Tongue (tissue), 2 donors: ENCODE results near the gene PHKA2. TPM values are rescaled to one million over a fixed set of nuclear protein-coding genes. Genes with fewer than 3 reads are reported as not detected.

ENCODE experiments used
- DNase-seq: peaks from one replicate; pipeline ENCODE4 v3.0.0-alpha.2; 2015
- total RNA-seq: library from RNA; depleted of rRNA; stranded (reverse); fragments of >200 nt; gene quantifications from one replicate; pipeline ENCODE4 v1.2.3, GENCODE V29; 2014

PHKA2 gene
- total RNA-seq, 1 donor from 2014 or later, result 23.8 TPM

GRCh38 chrX:18889346-18890048, 94.4 kb downstream of the PHKA2 start:
- peak; percentile 40 for DNase-seq

GRCh38 chrX:18888281-18888680, 95.6 kb downstream of the PHKA2 start:
- DNase-seq, result no peak

- peak; percentile 82 for DNase-seq
These were observed 96.1 kb downstream of the PHKA2 start for GRCh38 chrX:18887825-18888212.

GRCh38 chrX:18887177-18887824, 96.6 kb downstream of the PHKA2 start:
- DNase-seq, result no peak

GRCh38 chrX:18886344-18887161, 97.4 kb downstream of the PHKA2 start:
- peak; percentile 77 for DNase-seq

GRCh38 chrX:18886005-18886343, 97.9 kb downstream of the PHKA2 start:
- DNase-seq, result no peak

- peak; percentile 46 for DNase-seq
These were observed 98.4 kb downstream of the PHKA2 start for GRCh38 chrX:18885328-18886004.

GRCh38 chrX:18884916-18885315, 99.0 kb downstream of the PHKA2 start:
- DNase-seq, result no peak

- DNase-seq, result no peak
These were observed 99.8 kb downstream of the PHKA2 start for GRCh38 chrX:18883961-18884765.

GRCh38 chrX:18883234-18883960, 100.5 kb downstream of the PHKA2 start:
- DNase-seq, result no peak

- no peak for DNase-seq
These were observed 104.8 kb downstream of the PHKA2 start for GRCh38 chrX:18879144-18879543.

GRCh38 chrX:18877469-18877868, 106.4 kb downstream of the PHKA2 start:
- peak; percentile 65 for DNase-seq

- no peak for DNase-seq
These were observed 108.5 kb downstream of the PHKA2 start for GRCh38 chrX:18875256-18875878.

GRCh38 chrX:18874560-18875255, 109.2 kb downstream of the PHKA2 start:
- no peak for DNase-seq

- DNase-seq, result no peak
These were observed 110.1 kb downstream of the PHKA2 start for GRCh38 chrX:18873836-18874235.

- peak; percentile 47 for DNase-seq
These were observed 110.6 kb downstream of the PHKA2 start for GRCh38 chrX:18873189-18873791.

GRCh38 chrX:18872621-18873020, 111.3 kb downstream of the PHKA2 start:
- DNase-seq, result no peak

- DNase-seq, result no peak
These were observed 111.9 kb downstream of the PHKA2 start for GRCh38 chrX:18871970-18872369.

GRCh38 chrX:18871161-18871890, 112.6 kb downstream of the PHKA2 start:
- DNase-seq, result no peak
